Cardiac fibroblast (primary cell): ENCODE measurements around the gene PKD1L1.
A peak's percentile ranks its signal among the peaks of the same experiment; 100 is the strongest.

Experiments used
- DNase-seq, 2 donors: peaks; one replicate each; pipeline versions ENCODE4 v3.0.0 to v3.0.0-alpha.2; 2010; ENCODE audit warnings: low read depth in 2 of 2
- H3K4me3 ChIP-seq, 2 donors: replicated peaks in 1 of 2; 1 replicate in 1 of 2; 2 replicates in 1 of 2; pipeline ENCODE4 v1.5.1; 2011; ENCODE audit warnings: low read depth in 2 of 2, low read length in 2 of 2, mild to moderate bottlenecking in 2 of 2, moderate library complexity in 1 of 2
- TF ChIP-seq, protein P1 (sequence below): IDR thresholded peaks from one replicate; pipeline ENCODE4 v1.5.1; 2011; ENCODE audit warnings: low read depth, mild to moderate bottlenecking, low read length, inconsistent platforms

The PKD1L1 gene

DNA sequence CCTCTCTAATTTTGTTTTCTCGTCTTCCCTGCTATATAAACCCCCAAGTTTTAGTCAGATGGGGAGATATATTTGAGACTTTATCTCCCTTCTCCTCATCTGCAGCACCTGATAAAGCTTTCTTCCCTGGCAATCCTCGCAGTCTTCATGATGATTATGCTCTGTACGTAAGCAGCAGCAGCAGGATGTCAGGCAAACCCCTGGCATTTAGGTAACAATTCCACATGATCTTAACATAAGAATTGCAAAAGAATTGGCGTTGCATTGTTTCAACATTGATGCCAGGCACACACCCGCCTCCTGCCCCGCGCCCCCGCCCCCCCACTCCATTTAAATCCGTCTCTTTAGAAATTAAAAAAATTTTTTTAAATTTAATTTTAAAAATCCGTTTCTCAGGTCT, 6.1 kb downstream of the PKD1L1 start:
- no peak overlapping the region for H3K4me3 ChIP-seq
- TF ChIP-seq, protein P1, sequence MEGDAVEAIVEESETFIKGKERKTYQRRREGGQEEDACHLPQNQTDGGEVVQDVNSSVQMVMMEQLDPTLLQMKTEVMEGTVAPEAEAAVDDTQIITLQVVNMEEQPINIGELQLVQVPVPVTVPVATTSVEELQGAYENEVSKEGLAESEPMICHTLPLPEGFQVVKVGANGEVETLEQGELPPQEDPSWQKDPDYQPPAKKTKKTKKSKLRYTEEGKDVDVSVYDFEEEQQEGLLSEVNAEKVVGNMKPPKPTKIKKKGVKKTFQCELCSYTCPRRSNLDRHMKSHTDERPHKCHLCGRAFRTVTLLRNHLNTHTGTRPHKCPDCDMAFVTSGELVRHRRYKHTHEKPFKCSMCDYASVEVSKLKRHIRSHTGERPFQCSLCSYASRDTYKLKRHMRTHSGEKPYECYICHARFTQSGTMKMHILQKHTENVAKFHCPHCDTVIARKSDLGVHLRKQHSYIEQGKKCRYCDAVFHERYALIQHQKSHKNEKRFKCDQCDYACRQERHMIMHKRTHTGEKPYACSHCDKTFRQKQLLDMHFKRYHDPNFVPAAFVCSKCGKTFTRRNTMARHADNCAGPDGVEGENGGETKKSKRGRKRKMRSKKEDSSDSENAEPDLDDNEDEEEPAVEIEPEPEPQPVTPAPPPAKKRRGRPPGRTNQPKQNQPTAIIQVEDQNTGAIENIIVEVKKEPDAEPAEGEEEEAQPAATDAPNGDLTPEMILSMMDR: no peak
- peak; percentile 41 to 76 for DNase-seq

GRCh38 chr7:47941136-47941844, 7.0 kb downstream of the PKD1L1 start:
- no peak overlapping the region for H3K4me3 ChIP-seq
- peak; percentile 92 for DNase-seq
- TF ChIP-seq, protein P1: no peak

GRCh38 chr7:47940088-47941013, 7.9 kb downstream of the PKD1L1 start:
- H3K4me3 ChIP-seq: no peak overlapping the region
- DNase-seq: peak; percentile 79 to 80
- TF ChIP-seq, protein P1: no peak

DNA sequence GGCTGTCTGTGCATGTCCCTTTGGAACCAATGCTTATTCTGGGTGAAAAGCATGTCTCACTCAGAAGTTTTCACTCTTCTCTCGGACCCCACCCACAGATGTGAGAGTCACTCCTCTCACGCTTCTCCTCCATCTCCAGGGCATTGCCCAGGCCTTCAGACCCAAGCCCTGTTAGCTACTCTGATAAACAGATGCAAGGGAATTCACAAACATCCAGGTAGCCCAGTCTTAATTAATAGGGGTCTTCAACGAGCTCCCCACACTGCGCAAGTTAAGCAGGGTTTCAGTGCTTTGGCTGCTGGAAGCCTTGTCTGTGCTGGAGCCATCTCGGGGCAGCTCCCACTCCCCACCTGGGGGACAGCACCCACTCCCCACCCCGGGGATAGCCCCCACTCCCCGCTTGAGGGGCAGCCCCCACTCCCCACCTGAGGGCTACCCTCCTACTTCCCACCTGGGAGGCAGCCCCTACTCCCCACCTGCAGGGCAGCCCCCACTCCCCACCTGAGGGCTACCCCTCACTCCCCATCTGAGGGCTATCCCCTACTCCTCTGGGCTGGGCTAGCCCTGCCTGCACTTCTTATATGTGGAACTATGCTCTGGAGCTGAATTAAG, 8.7 kb downstream of the PKD1L1 start:
- no peak overlapping the region for H3K4me3 ChIP-seq
- TF ChIP-seq, protein P1: no peak
- DNase-seq: no peak

GRCh38 chr7:47938574-47939165, 9.6 kb downstream of the PKD1L1 start:
- DNase-seq: peak in 1 of 2 donors; percentile 23
- H3K4me3 ChIP-seq: no peak overlapping the region
- TF ChIP-seq, protein P1: no peak
